ENCODE data around the gene NCAPG2.
"Not testable (repeated sequence)": the region's sequence is repeated elsewhere in the genome, so short reads cannot be mapped to it uniquely, and the experiment has no call there.

Gene NCAPG2

GRCh38 chr7:158626289-158626688 lies 78.3 kb downstream of the NCAPG2 start:
- H2BK12ac ChIP-seq (ENCODE audit: low read length in 2 of 2); H2BK5ac ChIP-seq (ENCODE audit: low read depth, low read length, poor library complexity, severe bottlenecking); H2AK5ac ChIP-seq (ENCODE audit: low read length, severe bottlenecking); H3K9me3 ChIP-seq (ENCODE audit: control insufficient read depth, low read length); H3K14ac ChIP-seq (ENCODE audit: low read length in 2 of 2); H3K4ac ChIP-seq (ENCODE audit: low read depth in 1 of 2, low read length in 2 of 2); H3K4me3 ChIP-seq (ENCODE audit: insufficient read depth in 1 of 2, low read depth in 1 of 2, low read length in 2 of 2); H2AFZ ChIP-seq (ENCODE audit: low read depth, low read length); H3K4me2 ChIP-seq (ENCODE audit: low read length, poor library complexity, severe bottlenecking); H4K91ac ChIP-seq (ENCODE audit: low read length); H3K27ac ChIP-seq (ENCODE audit: low read length, poor library complexity, severe bottlenecking); H2BK15ac ChIP-seq (ENCODE audit: low read depth, poor library complexity, severe bottlenecking); H4K8ac ChIP-seq (ENCODE audit: low read length); H3K4me1 ChIP-seq (ENCODE audit: control insufficient read depth, insufficient read depth, low read depth, low read length); H3K18ac ChIP-seq (ENCODE audit: low read depth in 1 of 2, low read length in 2 of 2); H2BK120ac ChIP-seq (ENCODE audit: low read depth, low read length); H3K23ac ChIP-seq (ENCODE audit: low read length in 2 of 2); H3K27me3 ChIP-seq (ENCODE audit: control insufficient read depth in 1 of 2, insufficient read depth in 1 of 2, low read length in 2 of 2); H3K9ac ChIP-seq (ENCODE audit: low read length); DNase-seq; H3K79me1 ChIP-seq (replicated peaks; ENCODE audit: low read length, poor library complexity, severe bottlenecking): not testable (repeated sequence)
- WGBS = 97% methylated on average over 6 of the region's 8 CpGs
- peaks cover 12 to 19% of the 10 kb centered on the region in 2 experiments for H3K36me3 ChIP-seq (ENCODE audit: control insufficient read depth in 1 of 2, insufficient read depth in 2 of 2, low read depth in 1 of 2, low read length in 2 of 2)

GRCh38 chr7:158623241-158623640 lies 81.4 kb downstream of the NCAPG2 start:
- H3K14ac ChIP-seq (ENCODE audit: low read length in 2 of 2) = no peak overlapping the region
- H3K27me3 ChIP-seq (ENCODE audit: control insufficient read depth in 1 of 2, insufficient read depth in 1 of 2, low read length in 2 of 2) = no peaks in the 10 kb centered on the region
- no peak overlapping the region for H2AFZ ChIP-seq (ENCODE audit: low read depth, low read length)
- H3K36me3 ChIP-seq (ENCODE audit: control insufficient read depth in 1 of 2, insufficient read depth in 2 of 2, low read depth in 1 of 2, low read length in 2 of 2) = peaks cover 3 to 5% of the 10 kb centered on the region in 2 experiments
- H3K18ac ChIP-seq (ENCODE audit: low read depth in 1 of 2, low read length in 2 of 2) = no peak overlapping the region
- no peak overlapping the region for H3K4ac ChIP-seq (ENCODE audit: low read depth in 1 of 2, low read length in 2 of 2)
- no peak overlapping the region for H2BK5ac ChIP-seq (ENCODE audit: low read depth, low read length, poor library complexity, severe bottlenecking)
- H3K23ac ChIP-seq (ENCODE audit: low read length in 2 of 2) = no peak overlapping the region
- H2BK12ac ChIP-seq (ENCODE audit: low read length in 2 of 2) = no peak overlapping the region
- no peak overlapping the region for H4K91ac ChIP-seq (ENCODE audit: low read length)
- H2BK15ac ChIP-seq (ENCODE audit: low read depth, poor library complexity, severe bottlenecking) = no peak overlapping the region
- H3K27ac ChIP-seq (ENCODE audit: low read length, poor library complexity, severe bottlenecking) = no peak overlapping the region
- no peak overlapping the region for H3K4me2 ChIP-seq (ENCODE audit: low read length, poor library complexity, severe bottlenecking)
- WGBS = 98% methylated on average over 13 of the region's 13 CpGs
- H3K9ac ChIP-seq (ENCODE audit: low read length) = no peak overlapping the region
- no peaks in the 10 kb centered on the region for H3K9me3 ChIP-seq (ENCODE audit: control insufficient read depth, low read length)
- H2BK120ac ChIP-seq (ENCODE audit: low read depth, low read length) = no peak overlapping the region
- H3K79me1 ChIP-seq (replicated peaks; ENCODE audit: low read length, poor library complexity, severe bottlenecking) = peaks cover 3% of the 10 kb centered on the region
- no peak overlapping the region for H4K8ac ChIP-seq (ENCODE audit: low read length)
- no peaks in the 10 kb centered on the region for H3K4me1 ChIP-seq (ENCODE audit: control insufficient read depth, insufficient read depth, low read depth, low read length)
- no peak overlapping the region for H3K4me3 ChIP-seq (ENCODE audit: insufficient read depth in 1 of 2, low read depth in 1 of 2, low read length in 2 of 2)
- no peak for DNase-seq
- H2AK5ac ChIP-seq (ENCODE audit: low read length, severe bottlenecking) = no peak overlapping the region

- H3K27me3 ChIP-seq (ENCODE audit: control insufficient read depth in 1 of 2, insufficient read depth in 1 of 2, low read length in 2 of 2) = no peaks in the 10 kb centered on the region
- H3K27ac ChIP-seq (ENCODE audit: low read length, poor library complexity, severe bottlenecking) = no peak overlapping the region
- H2BK5ac ChIP-seq (ENCODE audit: low read depth, low read length, poor library complexity, severe bottlenecking) = no peak overlapping the region
- no peak overlapping the region for H3K4ac ChIP-seq (ENCODE audit: low read depth in 1 of 2, low read length in 2 of 2)
- H2BK15ac ChIP-seq (ENCODE audit: low read depth, poor library complexity, severe bottlenecking) = no peak overlapping the region
- no peaks in the 10 kb centered on the region for H3K9me3 ChIP-seq (ENCODE audit: control insufficient read depth, low read length)
- 97% methylated on average over 6 of the region's 6 CpGs for WGBS
- no peak for DNase-seq
- H3K4me2 ChIP-seq (ENCODE audit: low read length, poor library complexity, severe bottlenecking) = no peak overlapping the region
- H3K18ac ChIP-seq (ENCODE audit: low read depth in 1 of 2, low read length in 2 of 2) = no peak overlapping the region
- H3K14ac ChIP-seq (ENCODE audit: low read length in 2 of 2) = no peak overlapping the region
- peaks cover 1% of the 10 kb centered on the region for H3K4me1 ChIP-seq (ENCODE audit: control insufficient read depth, insufficient read depth, low read depth, low read length)
- no peak overlapping the region for H2BK120ac ChIP-seq (ENCODE audit: low read depth, low read length)
- H4K8ac ChIP-seq (ENCODE audit: low read length) = no peak overlapping the region
- H2BK12ac ChIP-seq (ENCODE audit: low read length in 2 of 2) = no peak overlapping the region
- no peak overlapping the region for H2AK5ac ChIP-seq (ENCODE audit: low read length, severe bottlenecking)
- no peak overlapping the region for H3K9ac ChIP-seq (ENCODE audit: low read length)
- H3K79me1 ChIP-seq (replicated peaks; ENCODE audit: low read length, poor library complexity, severe bottlenecking) = peaks cover 5% of the 10 kb centered on the region
- no peak overlapping the region for H3K23ac ChIP-seq (ENCODE audit: low read length in 2 of 2)
- H4K91ac ChIP-seq (ENCODE audit: low read length) = no peak overlapping the region
- H3K36me3 ChIP-seq (ENCODE audit: control insufficient read depth in 1 of 2, insufficient read depth in 2 of 2, low read depth in 1 of 2, low read length in 2 of 2) = peaks cover 0 to 2% of the 10 kb centered on the region in 2 experiments
- no peak overlapping the region for H2AFZ ChIP-seq (ENCODE audit: low read depth, low read length)
- no peak overlapping the region for H3K4me3 ChIP-seq (ENCODE audit: insufficient read depth in 1 of 2, low read depth in 1 of 2, low read length in 2 of 2)
These were observed 83.7 kb downstream of the NCAPG2 start for GRCh38 chr7:158620839-158621441.

GRCh38 chr7:158620418-158620817 lies 84.2 kb downstream of the NCAPG2 start:
- H2AFZ ChIP-seq (ENCODE audit: low read depth, low read length) = no peak overlapping the region
- no peak overlapping the region for H3K4me3 ChIP-seq (ENCODE audit: insufficient read depth in 1 of 2, low read depth in 1 of 2, low read length in 2 of 2)
- no peak for DNase-seq
- H2BK15ac ChIP-seq (ENCODE audit: low read depth, poor library complexity, severe bottlenecking) = no peak overlapping the region
- H3K4me2 ChIP-seq (ENCODE audit: low read length, poor library complexity, severe bottlenecking) = no peak overlapping the region
- no peak overlapping the region for H3K27ac ChIP-seq (ENCODE audit: low read length, poor library complexity, severe bottlenecking)
- no peak overlapping the region for H3K23ac ChIP-seq (ENCODE audit: low read length in 2 of 2)
- WGBS = 89% methylated on average over 3 of the region's 5 CpGs
- H2BK5ac ChIP-seq (ENCODE audit: low read depth, low read length, poor library complexity, severe bottlenecking) = no peak overlapping the region
- no peaks in the 10 kb centered on the region for H3K27me3 ChIP-seq (ENCODE audit: control insufficient read depth in 1 of 2, insufficient read depth in 1 of 2, low read length in 2 of 2)
- H2AK5ac ChIP-seq (ENCODE audit: low read length, severe bottlenecking) = no peak overlapping the region
- no peak overlapping the region for H3K14ac ChIP-seq (ENCODE audit: low read length in 2 of 2)
- H3K4me1 ChIP-seq (ENCODE audit: control insufficient read depth, insufficient read depth, low read depth, low read length) = peaks cover 1% of the 10 kb centered on the region
- no peak overlapping the region for H2BK12ac ChIP-seq (ENCODE audit: low read length in 2 of 2)
- no peaks in the 10 kb centered on the region for H3K36me3 ChIP-seq (ENCODE audit: control insufficient read depth in 1 of 2, insufficient read depth in 2 of 2, low read depth in 1 of 2, low read length in 2 of 2)
- H4K8ac ChIP-seq (ENCODE audit: low read length) = no peak overlapping the region
- H3K18ac ChIP-seq (ENCODE audit: low read depth in 1 of 2, low read length in 2 of 2) = no peak overlapping the region
- H3K9ac ChIP-seq (ENCODE audit: low read length) = no peak overlapping the region
- H4K91ac ChIP-seq (ENCODE audit: low read length) = no peak overlapping the region
- H3K79me1 ChIP-seq (replicated peaks; ENCODE audit: low read length, poor library complexity, severe bottlenecking) = peaks cover 5% of the 10 kb centered on the region
- no peak overlapping the region for H3K4ac ChIP-seq (ENCODE audit: low read depth in 1 of 2, low read length in 2 of 2)
- no peaks in the 10 kb centered on the region for H3K9me3 ChIP-seq (ENCODE audit: control insufficient read depth, low read length)
- no peak overlapping the region for H2BK120ac ChIP-seq (ENCODE audit: low read depth, low read length)
